ENCODE data around the gene KIAA0930. TPM values are rescaled to one million over a fixed set of nuclear protein-coding genes. Genes with fewer than 3 reads are reported as not detected.

KIAA0930 gene
- total RNA-seq, 4 donors from 2014 or later: 51.6 to 64.9 (median 62.0) TPM

GRCh38 chr22:45212992-45213751 lies 27.5 kb downstream of the KIAA0930 start:
- 24 to 29% methylated on average over 17 to 22 of the region's 22 CpGs for WGBS, 2 donors
- Histone ChIP-seq H3K9me3 (no peaks in the 10 kb centered on the region), H3K36me3 (no peaks in the 10 kb centered on the region), H3K27me3 (no peaks in the 10 kb centered on the region), H3K4me3 (peak overlapping the region; percentile 13 to 41 (median 24)), H3K27ac (peak overlapping the region; percentile 59 to 90 (median 70)), H3K4me1 (peaks cover 0 to 70% (median 42%) of the 10 kb centered on the region in 4 donors)
- peak in 1 of 2 donors; percentile 55 for DNase-seq (ENCODE audit: low spot score in 2 of 2)
- TF ChIP-seq EP300 (IDR thresholded peaks at IDR 0.05): peak in 1 of 2 donors; percentile 11
- no peak for TF ChIP-seq CTCF (IDR thresholded peaks at IDR 0.05)
- TF ChIP-seq POLR2A (IDR thresholded peaks at IDR 0.05): peak in 1 of 2 donors; percentile 9

DNA sequence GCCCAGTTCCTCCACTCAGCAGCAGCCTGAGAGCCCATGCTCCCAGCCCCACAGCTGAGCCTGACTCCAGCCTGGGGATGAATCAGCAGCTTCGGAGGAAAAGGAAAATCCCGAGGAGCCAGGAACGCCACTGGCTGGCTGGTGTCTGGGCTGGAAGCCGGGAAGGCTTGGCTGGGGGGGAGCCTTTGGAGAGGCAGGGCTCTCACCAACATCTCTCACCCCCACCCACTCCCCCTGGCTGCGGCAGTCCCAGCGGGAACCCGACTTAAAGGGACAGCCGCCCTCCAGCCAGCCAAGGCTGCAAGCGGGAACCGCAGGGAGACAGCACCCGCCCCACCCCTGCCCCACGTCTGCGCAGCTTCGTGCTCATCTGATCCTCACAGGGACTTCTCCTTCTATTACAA lies 28.4 kb downstream of the KIAA0930 start:
- WGBS, 2 donors: 4 to 11% methylated on average over 13 of the region's 14 CpGs
- Histone ChIP-seq H3K27me3 (no peaks in the 10 kb centered on the region), H3K4me1 (peaks cover 0 to 70% (median 42%) of the 10 kb centered on the region in 4 donors), H3K36me3 (peaks cover 0 to 7% (median 0%) of the 10 kb centered on the region in 3 donors), H3K4me3 (peak overlapping the region; percentile 13 to 41 (median 24)), H3K9me3 (no peaks in the 10 kb centered on the region), H3K27ac (peak overlapping the region; percentile 59 to 90 (median 70))
- TF ChIP-seq EP300 (IDR thresholded peaks at IDR 0.05) (peak in 1 of 2 donors; percentile 72), POLR2A (IDR thresholded peaks at IDR 0.05) (no peak), CTCF (IDR thresholded peaks at IDR 0.05) (peak in 1 of 5 experiments; percentile 36)
- peak in 1 of 2 donors; percentile 44 for DNase-seq (ENCODE audit: low spot score in 2 of 2)

GRCh38 chr22:45211848-45212247 lies 28.8 kb downstream of the KIAA0930 start:
- H3K4me3 ChIP-seq: peak overlapping the region; percentile 13 to 41 (median 24)
- peaks cover 0 to 70% (median 42%) of the 10 kb centered on the region in 4 donors for H3K4me1 ChIP-seq
- WGBS, 2 donors: 59 to 84% methylated on average over 14 to 18 of the region's 18 CpGs
- peaks cover 0 to 7% (median 0%) of the 10 kb centered on the region in 3 donors for H3K36me3 ChIP-seq
- H3K27me3 ChIP-seq: no peaks in the 10 kb centered on the region
- TF ChIP-seq EP300 (IDR thresholded peaks at IDR 0.05) (no peak), POLR2A (IDR thresholded peaks at IDR 0.05) (no peak), CTCF (IDR thresholded peaks at IDR 0.05) (no peak)
- no peaks in the 10 kb centered on the region for H3K9me3 ChIP-seq
- peak overlapping the region in 3 of 4 donors; percentile 59 to 90 (median 81) for H3K27ac ChIP-seq
- DNase-seq (ENCODE audit: low spot score in 2 of 2): no peak

DNA sequence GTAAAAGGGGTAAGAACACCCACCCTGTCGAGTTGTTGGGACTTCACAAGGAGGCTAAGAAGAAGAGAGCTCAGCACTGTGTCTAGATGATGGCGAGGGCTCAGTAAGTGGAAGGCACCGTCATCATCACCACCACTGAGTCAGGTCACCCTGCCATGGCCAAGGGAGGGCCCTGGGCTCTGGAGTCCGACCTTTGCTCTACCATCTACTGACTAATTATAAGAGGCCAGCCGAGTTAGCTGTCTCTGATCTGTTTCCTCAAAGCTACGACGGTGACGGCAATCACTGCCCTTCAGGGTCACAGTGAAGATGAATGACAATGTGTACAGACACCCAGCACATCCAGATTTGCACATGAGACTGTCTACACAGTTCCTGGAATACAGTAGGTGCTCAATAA lies 29.3 kb downstream of the KIAA0930 start:
- Histone ChIP-seq H3K27ac (peak overlapping the region in 2 of 4 donors; percentile 81 to 90), H3K27me3 (no peaks in the 10 kb centered on the region), H3K9me3 (no peaks in the 10 kb centered on the region), H3K36me3 (peaks cover 0 to 7% (median 0%) of the 10 kb centered on the region in 3 donors), H3K4me1 (peaks cover 0 to 67% (median 38%) of the 10 kb centered on the region in 4 donors), H3K4me3 (peak overlapping the region in 1 of 4 donors; percentile 41)
- TF ChIP-seq CTCF (IDR thresholded peaks at IDR 0.05) (no peak), EP300 (IDR thresholded peaks at IDR 0.05) (no peak), POLR2A (IDR thresholded peaks at IDR 0.05) (no peak)
- 77 to 78% methylated on average over 8 of the region's 8 CpGs for WGBS, 2 donors
- no peak for DNase-seq (ENCODE audit: low spot score in 2 of 2)

DNA sequence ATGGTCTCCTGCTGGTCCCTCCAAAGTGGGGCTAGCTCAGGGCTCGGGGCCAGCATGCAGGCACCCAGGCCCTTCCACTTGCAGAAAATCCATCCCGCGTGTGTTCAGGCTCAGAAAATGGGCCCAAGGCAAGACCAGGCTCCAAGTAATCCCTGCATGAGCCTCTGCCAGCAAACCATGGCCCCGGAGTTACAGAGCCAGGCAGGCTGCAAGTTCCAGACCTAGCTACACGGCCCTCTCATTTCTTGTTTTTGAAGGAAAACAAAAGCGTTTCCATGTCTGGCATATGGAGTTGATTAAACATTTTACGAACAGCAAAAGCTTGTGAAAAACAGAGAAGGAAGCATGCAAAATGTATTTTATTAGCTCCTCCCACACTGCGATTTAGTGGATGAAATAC lies 29.7 kb downstream of the KIAA0930 start:
- H3K4me1 ChIP-seq: peaks cover 0 to 62% (median 34%) of the 10 kb centered on the region in 4 donors
- no peak for TF ChIP-seq EP300 (IDR thresholded peaks at IDR 0.05)
- no peak for TF ChIP-seq CTCF (IDR thresholded peaks at IDR 0.05)
- TF ChIP-seq POLR2A (IDR thresholded peaks at IDR 0.05): no peak
- 78 to 82% methylated on average over 8 of the region's 8 CpGs for WGBS, 2 donors
- DNase-seq (ENCODE audit: low spot score in 2 of 2): no peak
- H3K4me3 ChIP-seq: no peak overlapping the region
- H3K27me3 ChIP-seq: no peaks in the 10 kb centered on the region
- H3K36me3 ChIP-seq: peaks cover 0 to 7% (median 0%) of the 10 kb centered on the region in 3 donors
- no peaks in the 10 kb centered on the region for H3K9me3 ChIP-seq
- peak overlapping the region in 1 of 4 donors; percentile 90 for H3K27ac ChIP-seq
